ENCODE measurements around the gene BCAR1.

Gene BCAR1

GRCh38 chr16:75181630-75182029 is 69.8 kb downstream of the BCAR1 start:
- H3K9me3 ChIP-seq (ENCODE audit: control insufficient read depth, low read length), result peaks cover 8% of the 10 kb centered on the region
- 67% methylated on average over 3 of the region's 3 CpGs; no CpG with 5 or more reads in 1 of the 2 experiments for WGBS, 2 experiments (ENCODE audit: insufficient coverage in 2 of 2)
- no peaks in the 10 kb centered on the region for H3K4me1 ChIP-seq (ENCODE audit: control insufficient read depth, insufficient read depth, low read length, poor library complexity, severe bottlenecking)
- H3K27ac ChIP-seq (ENCODE audit: low read depth, low read length, severe bottlenecking), result no peak overlapping the region
- H3K4me3 ChIP-seq (ENCODE audit: extremely low read depth, insufficient read depth, low read length, poor library complexity, severe bottlenecking), result no peak overlapping the region
- H3K36me3 ChIP-seq (ENCODE audit: control insufficient read depth, insufficient read depth, low read length), result no peaks in the 10 kb centered on the region

GRCh38 chr16:75179208-75179607 is 72.2 kb downstream of the BCAR1 start:
- 70 to 93% methylated on average over 2 to 3 of the region's 6 CpGs for WGBS, 2 experiments (ENCODE audit: insufficient coverage in 2 of 2)
- Histone ChIP-seq H3K4me3 (ENCODE audit: extremely low read depth, insufficient read depth, low read length, poor library complexity, severe bottlenecking) (no peak overlapping the region), H3K27ac (ENCODE audit: low read depth, low read length, severe bottlenecking) (no peak overlapping the region), H3K36me3 (ENCODE audit: control insufficient read depth, insufficient read depth, low read length) (no peaks in the 10 kb centered on the region), H3K9me3 (ENCODE audit: control insufficient read depth, low read length) (peaks cover 20% of the 10 kb centered on the region), H3K4me1 (ENCODE audit: control insufficient read depth, insufficient read depth, low read length, poor library complexity, severe bottlenecking) (no peaks in the 10 kb centered on the region)

Measured in mesodermal cell (in vitro differentiated cells).